ENCODE results near the gene DGLUCY.
A peak's percentile ranks its signal among the peaks of the same experiment; 100 is the strongest.
"Not testable (repeated sequence)": the region's sequence is repeated elsewhere in the genome, so short reads cannot be mapped to it uniquely, and the experiment has no call there.

The DGLUCY gene, protein sequence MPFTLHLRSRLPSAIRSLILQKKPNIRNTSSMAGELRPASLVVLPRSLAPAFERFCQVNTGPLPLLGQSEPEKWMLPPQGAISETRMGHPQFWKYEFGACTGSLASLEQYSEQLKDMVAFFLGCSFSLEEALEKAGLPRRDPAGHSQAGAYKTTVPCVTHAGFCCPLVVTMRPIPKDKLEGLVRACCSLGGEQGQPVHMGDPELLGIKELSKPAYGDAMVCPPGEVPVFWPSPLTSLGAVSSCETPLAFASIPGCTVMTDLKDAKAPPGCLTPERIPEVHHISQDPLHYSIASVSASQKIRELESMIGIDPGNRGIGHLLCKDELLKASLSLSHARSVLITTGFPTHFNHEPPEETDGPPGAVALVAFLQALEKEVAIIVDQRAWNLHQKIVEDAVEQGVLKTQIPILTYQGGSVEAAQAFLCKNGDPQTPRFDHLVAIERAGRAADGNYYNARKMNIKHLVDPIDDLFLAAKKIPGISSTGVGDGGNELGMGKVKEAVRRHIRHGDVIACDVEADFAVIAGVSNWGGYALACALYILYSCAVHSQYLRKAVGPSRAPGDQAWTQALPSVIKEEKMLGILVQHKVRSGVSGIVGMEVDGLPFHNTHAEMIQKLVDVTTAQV
- total RNA-seq: 17.7 to 100 (median 95.1) reads per million in 3 experiments

DNA sequence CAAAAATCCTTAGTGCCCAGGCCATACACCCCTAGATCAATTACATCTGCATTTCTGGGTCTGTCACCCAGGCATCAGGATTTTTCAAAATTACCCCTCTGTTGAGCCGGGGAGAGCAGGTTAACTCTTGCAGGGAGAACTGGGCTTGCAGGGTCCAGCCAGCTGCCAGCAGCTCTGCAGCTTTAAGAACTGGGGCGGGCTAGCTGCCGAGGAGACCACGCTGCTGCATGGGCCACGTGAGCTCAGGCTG is at the start of gene DGLUCY:
TSS of gene DGLUCY (plus strand) at position 245 of the 250 bp plus-strand sequence. CDS start 46,222 bp downstream, outside the sequence.
- DNase-seq: no peak

DNA sequence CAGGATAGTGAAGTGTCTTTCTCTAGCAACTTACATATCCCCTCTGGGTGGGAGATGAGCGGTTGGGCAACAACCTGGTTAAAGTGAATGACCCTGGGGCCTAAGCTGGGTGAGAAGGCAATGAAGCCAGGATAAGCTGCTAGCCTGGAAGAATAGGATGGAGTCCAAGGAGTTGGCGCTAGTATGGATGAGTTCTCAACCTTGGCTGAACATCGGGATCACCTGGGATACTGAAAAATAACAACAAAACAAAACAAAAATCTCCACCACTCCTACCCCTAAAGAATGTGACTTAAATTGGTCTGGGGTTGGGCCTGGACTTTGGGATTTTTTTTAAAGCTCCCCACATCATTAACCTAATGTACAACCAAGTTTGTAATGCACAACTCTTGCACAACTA is 48.6 kb upstream of the DGLUCY start:
- DNase-seq: no peak

DNA sequence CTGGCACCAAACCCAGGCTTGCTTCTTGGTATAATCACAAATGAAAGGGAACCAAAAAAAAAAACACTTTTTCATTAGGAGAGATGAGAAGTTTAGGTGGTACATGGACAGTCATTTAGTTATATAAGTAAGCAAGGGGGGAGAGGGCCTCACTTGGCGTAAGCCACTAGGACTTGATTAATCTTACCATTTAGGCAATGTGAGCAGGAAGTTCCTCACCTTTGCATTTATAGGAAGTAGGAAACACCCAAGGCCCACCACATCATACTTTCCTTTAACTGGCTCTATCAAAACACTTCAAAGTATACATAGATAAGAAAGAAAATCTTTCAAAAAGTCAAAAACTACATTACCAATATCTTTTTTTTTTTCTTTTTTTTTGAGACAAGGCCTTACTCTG is 46.7 kb upstream of the DGLUCY start:
- peak; percentile 69 for DNase-seq

- peak; percentile 27 for DNase-seq
Observed at GRCh38 chr14:91068642-91069041, 45.2 kb upstream of the DGLUCY start.

- DNase-seq: no peak
Observed at GRCh38 chr14:91070572-91070971, 43.3 kb upstream of the DGLUCY start.

GRCh38 chr14:91075553-91075952 is 38.3 kb upstream of the DGLUCY start:
- DNase-seq: no peak

DNA sequence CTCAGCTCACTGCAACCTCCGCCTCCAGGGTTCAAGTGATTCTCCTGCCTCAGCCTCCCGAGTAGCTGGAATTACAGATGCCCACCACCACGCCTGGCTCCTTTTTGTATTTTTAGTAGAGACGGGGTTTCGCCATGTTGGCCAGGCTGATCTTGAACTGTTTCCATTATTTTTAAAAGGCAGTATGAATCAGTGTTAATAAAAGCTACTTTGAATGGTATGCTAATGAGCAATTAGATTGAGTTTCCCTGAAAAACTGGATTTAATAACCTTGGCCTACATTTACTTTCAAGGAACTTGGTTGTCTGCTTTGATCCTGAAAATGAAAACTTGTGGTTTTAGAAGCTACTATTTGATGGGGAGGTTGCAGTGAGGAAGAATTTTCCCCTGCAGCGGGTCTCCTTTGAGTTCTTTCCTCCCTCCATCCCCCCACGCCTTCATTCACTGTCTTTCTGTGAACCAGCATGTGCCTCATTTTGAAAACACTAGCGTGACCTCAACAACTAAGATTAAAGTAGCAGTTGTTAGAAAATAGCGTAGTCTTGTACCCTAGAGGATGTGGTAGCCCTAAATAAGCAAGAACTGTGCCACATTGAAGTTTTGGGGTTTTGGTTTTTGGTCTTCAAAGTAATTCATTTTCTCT is 35.7 kb upstream of the DGLUCY start:
- DNase-seq: peak; percentile 83

GRCh38 chr14:91080071-91080470 is 33.8 kb upstream of the DGLUCY start:
- no peak for DNase-seq

DNA sequence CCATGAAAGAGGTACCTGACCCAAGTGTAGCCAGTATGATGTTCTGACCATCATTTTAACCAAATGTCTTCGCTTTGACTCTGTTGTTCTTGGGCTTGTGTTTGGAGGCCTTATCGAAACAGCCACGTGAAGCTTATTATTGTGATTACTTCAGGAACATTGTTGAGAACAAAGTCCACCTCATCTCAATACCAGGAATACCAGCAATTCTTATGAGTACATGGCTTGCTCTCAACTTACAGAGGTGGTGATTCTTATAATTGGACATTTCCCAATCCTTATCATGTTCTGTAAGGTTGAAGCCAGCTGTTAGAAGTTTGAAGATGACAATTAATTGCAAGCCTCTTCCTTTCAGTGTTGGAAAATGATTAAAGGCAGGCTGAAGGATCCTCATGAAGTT is 31.6 kb upstream of the DGLUCY start:
- DNase-seq: no peak

- no peak for DNase-seq
Observed at GRCh38 chr14:91084516-91084915, 29.4 kb upstream of the DGLUCY start.

GRCh38 chr14:91087470-91087869 is 26.4 kb upstream of the DGLUCY start:
- not testable (repeated sequence) for DNase-seq

- DNase-seq: no peak
Observed at GRCh38 chr14:91088585-91089235, 25.2 kb upstream of the DGLUCY start.

DNA sequence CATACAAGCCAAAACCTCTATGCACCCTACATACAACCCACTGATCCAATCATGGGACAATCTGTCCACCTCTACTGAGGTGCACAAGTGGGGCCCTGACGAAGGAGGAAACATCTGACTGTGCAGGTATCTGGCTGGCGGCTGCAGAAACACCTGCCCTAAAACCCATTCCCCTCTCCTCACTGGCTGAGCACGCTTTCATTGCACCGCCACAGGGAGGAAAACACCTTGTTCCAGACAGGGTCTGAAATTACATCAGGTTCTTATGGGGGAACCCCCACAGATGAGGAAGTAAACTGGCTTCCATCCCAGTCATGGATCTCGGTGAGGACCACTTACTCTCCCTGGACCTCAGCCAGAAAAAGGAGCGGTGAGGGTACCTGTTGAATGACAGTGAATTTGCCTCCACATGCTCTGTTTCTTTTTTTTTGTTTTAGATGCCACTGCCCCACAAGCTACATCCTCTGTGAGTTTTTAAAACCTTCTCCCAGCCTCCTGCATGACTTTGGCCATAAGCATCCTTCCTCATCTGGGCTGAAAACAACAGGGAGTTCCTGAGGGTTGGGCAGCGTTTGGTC is 23.8 kb upstream of the DGLUCY start:
- DNase-seq: no peak

DNA sequence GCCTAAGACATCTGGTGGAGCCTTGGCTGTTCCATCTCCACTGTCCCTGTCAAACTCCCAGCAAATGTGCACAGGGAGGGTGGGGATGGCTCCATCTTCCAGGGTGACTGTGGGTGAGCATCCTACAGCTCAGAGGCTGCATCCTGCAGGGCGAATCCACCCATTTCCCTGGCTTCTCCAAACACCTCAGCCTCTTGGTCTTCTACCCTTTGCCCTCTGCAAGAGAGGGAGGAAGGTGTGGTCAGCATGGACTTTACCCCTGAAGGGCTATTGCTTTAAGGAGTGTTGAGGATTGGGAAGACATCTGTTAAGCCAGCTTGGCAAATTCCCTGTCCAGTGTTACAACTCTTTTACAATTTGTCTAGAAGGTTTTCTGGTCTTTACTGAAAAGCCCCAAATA is 23.1 kb upstream of the DGLUCY start:
- no peak for DNase-seq

DNA sequence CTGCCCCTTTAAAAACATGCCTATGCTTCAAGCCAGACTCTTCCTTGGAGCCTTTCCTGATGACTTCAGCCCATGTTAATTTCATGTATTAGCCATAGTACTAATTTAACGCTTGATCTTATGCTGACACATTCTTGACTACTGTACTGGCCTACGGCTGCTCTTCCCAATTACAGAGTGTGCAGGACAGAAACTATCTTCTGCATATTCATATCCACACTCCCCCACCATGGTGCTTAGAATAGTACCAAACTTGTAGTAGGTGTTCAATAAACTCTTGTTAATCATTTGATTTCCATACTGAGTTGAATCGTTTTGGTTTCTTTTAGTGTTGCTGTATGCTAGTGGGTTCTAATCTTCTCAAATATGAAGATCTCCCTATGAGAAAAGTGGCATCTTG is 21.8 kb upstream of the DGLUCY start:
- no peak for DNase-seq

DNA sequence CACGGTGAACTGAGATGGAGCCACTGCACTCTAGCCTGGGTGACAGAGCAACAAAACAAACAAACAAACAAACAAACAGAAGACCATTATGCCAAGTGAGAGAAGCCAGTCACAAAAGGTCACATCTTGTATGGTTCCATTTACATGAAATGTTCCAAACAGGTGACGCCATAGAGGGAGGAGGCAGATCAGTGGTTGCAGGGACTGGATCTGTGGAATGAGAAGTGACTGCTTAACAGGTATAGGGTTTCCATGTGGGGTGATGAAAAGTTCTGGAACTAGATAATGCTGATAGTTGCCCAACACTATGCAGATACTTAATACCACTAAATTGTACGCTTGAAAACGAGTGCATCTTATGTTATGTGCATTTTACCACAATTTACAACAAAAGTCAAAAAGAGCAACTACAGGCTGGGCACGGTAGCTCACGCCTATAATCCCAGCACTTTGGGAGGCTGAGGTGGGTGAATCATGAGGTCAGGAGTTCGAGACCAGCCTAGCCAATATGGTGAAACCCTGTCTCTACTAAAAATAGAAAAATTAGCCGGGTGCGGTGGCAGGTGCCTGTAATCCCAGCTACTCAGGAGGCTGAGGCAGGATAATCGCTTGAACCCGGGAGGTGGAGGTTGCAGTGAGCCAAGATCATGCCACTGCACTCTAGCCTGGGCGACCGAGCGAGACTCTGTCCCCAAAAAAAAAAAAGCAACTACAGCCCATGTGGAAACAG is 20.0 kb upstream of the DGLUCY start:
- not testable (repeated sequence) for DNase-seq

DNA sequence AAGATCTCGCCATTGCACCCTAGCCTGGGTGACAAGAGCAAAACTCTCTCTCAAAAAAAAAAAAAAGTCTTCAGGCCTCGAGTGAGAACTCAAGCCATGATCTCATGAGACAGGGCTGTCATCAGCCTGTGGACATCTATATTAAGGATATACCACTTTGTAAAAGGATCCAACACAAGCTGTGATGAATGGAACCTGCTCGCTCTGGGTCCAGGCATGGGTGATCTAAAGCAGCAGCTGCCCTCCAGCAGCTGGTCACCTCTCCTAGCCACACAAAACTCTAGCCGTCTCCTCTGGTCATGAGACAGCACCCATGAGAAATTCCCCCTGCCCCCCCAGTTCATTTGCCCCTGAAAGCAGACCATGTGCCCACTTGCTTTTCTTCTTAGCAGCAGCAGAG is 19.1 kb upstream of the DGLUCY start:
- DNase-seq: no peak

DNA sequence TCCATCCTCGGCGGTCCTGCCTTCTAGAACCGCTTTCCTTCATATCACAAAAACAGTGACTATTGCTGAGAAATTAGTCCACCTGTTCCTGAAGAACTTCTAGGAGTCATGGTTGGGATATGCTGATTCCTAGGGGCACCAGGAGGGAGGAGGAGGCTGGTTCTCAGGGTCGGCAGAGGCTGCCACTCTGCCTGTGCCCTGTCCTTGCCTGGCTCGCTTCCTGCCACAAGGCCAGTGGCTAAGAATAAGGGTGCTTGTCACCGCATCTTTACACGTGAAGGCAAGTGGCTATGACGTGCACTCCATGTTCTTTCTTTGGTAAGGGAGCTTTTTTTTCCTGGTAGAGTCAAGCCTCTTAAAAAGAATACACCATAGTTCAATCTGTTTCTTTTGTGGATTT is 18.7 kb upstream of the DGLUCY start:
- no peak for DNase-seq

GRCh38 chr14:91097657-91098056 is 16.2 kb upstream of the DGLUCY start:
- DNase-seq: not testable (repeated sequence)

DNA sequence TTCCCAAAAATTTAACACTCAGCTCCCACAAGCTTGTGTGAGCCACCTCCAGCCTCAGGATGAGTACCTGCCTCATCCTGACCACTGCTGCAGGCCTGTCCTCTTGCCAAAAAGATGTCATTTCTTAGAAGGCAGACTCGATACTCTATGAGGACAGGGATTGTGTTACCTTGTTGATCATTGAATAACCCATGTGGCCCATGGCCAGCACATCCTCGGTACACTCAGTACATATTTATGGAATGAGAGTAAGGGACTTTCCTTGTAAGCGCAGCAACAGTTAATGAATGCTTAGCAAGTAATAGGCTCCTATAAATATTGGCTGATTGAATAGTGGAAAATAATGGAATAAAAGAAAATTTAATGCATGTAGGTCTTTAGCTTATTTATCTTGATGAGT is 15.3 kb upstream of the DGLUCY start:
- no peak for DNase-seq

- DNase-seq: no peak
Observed at GRCh38 chr14:91100102-91100501, 13.8 kb upstream of the DGLUCY start.

DNA sequence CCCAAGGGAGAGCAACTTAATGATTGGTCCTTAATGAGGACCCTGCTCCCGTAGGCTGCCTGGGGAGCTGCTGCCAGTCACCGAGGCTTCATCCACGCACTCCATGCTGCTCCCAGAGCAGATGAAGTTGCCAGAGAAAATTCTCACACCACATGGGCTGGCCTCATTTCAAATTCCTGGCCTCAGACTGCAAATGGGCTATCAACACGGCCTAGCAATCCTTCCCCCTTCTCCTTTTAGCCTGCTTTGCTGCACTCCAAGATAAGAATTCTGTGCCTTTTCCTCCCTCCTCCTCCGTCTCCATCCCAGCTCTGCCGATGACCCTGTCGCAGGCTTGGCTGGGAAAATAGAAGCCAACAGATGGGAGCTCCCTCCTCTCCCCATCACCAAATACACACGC is 10.8 kb upstream of the DGLUCY start:
- DNase-seq: no peak
